PFSK-1 (cell line): ENCODE measurements around the gene EXD3.

Experiments
- FOXP2 ChIP-seq: optimal IDR thresholded peaks from 2 replicates; pipeline ENCODE3; 2011; ENCODE audit warnings: borderline replicate concordance, control low read depth, inconsistent platforms; ENCODE audit not compliant: insufficient read depth; ENCODE audit errors: extremely low read length, extremely low read depth
- POLR2AphosphoS5 ChIP-seq: IDR thresholded peaks from 2 replicates; pipeline ENCODE4 v1.6.1; 2012; ENCODE audit warnings: low read depth, mild to moderate bottlenecking, control low read depth, low read length, moderate library complexity
- REST ChIP-seq, 2 experiments: IDR thresholded peaks; 2 replicates each; pipeline versions ENCODE4 v1.6.1 to v1.8.0; 2011 to 2012; ENCODE audit warnings: low read depth in 2 of 2, low read length in 2 of 2, control low read depth in 1 of 2, inconsistent platforms in 1 of 2, mild to moderate bottlenecking in 1 of 2, moderate library complexity in 1 of 2; ENCODE audit not compliant: insufficient read depth in 1 of 2
- SIN3A ChIP-seq: IDR thresholded peaks from 2 replicates; pipeline ENCODE4 v1.6.1; 2012; ENCODE audit warnings: mild to moderate bottlenecking, low read length, moderate library complexity, borderline replicate concordance; ENCODE audit not compliant: insufficient read depth
- TAF1 ChIP-seq: IDR thresholded peaks from 2 replicates; pipeline ENCODE4 v1.6.1; 2012; ENCODE audit warnings: low read length, control low read depth, borderline replicate concordance; ENCODE audit not compliant: insufficient read depth

The EXD3 gene

GRCh38 chr9:137454597-137455358 lies 31.8 kb upstream of the EXD3 start:
- TF ChIP-seq REST (IDR thresholded peaks at IDR 0.05; ENCODE audit: insufficient read depth in 1 of 2, low read depth in 2 of 2, low read length in 2 of 2) (no peak), FOXP2 (no peak), POLR2AphosphoS5 (no peak), TAF1 (no peak), SIN3A (no peak)

GRCh38 chr9:137454145-137454596 lies 31.2 kb upstream of the EXD3 start:
- TF ChIP-seq REST (IDR thresholded peaks at IDR 0.05; ENCODE audit: insufficient read depth in 1 of 2, low read depth in 2 of 2, low read length in 2 of 2) (no peak), SIN3A (no peak), FOXP2 (no peak), TAF1 (no peak), POLR2AphosphoS5 (no peak)

- TF ChIP-seq TAF1 (no peak), POLR2AphosphoS5 (0 out of 2 replicates have a peak, but pooled peaks have one; percentile 24)
These were observed 30.7 kb upstream of the EXD3 start for GRCh38 chr9:137453643-137454081.

- TF ChIP-seq SIN3A (no peak), TAF1 (no peak), FOXP2 (no peak), REST (IDR thresholded peaks at IDR 0.05; ENCODE audit: insufficient read depth in 1 of 2, low read depth in 2 of 2, low read length in 2 of 2) (no peak), POLR2AphosphoS5 (no peak)
These were observed 30.0 kb upstream of the EXD3 start for GRCh38 chr9:137452761-137453642.

- TF ChIP-seq POLR2AphosphoS5, result no peak
- TF ChIP-seq REST (IDR thresholded peaks at IDR 0.05; ENCODE audit: insufficient read depth in 1 of 2, low read depth in 2 of 2, low read length in 2 of 2), result no peak
These were observed 29.2 kb upstream of the EXD3 start for GRCh38 chr9:137452006-137452760.
